HEK293 (cell line): ENCODE results near the gene ITGA11.
A peak's percentile ranks its signal among the peaks of the same experiment; 100 is the strongest.

Experiments used
- CTCF ChIA-PET: fragments of 350-600 bp; formaldehyde crosslinking; extraction: SDS; loops from one replicate; lab custom pipeline; 2021; ENCODE audit warnings: antibody characterized with exemption; lab: Yijun Ruan, JAX
- POLR2A ChIA-PET: fragments of 300-600 bp; formaldehyde crosslinking; extraction: SDS; loops from one replicate; lab custom pipeline; 2020; ENCODE audit warnings: antibody characterized with exemption, inconsistent platforms; lab: Yijun Ruan, JAX
- H3K27ac ChIP-seq: fragments of 200-500 bp; sonication (Bioruptor generic); 2 replicates; pipeline ENCODE4 v1.5.1; 2014; ENCODE audit warnings: low read depth, low read length, control low read depth, inconsistent platforms; ENCODE audit errors: extremely low read depth
- H3K36me3 ChIP-seq, 2 experiments: fragments of 200-500 bp in 1 of 2; sonication (Bioruptor generic) in 1 of 2; 1 replicate in 1 of 2; 2 replicates in 1 of 2; pipeline ENCODE4 v1.5.1; 2014 to 2017; ENCODE audit warnings: inconsistent platforms in 2 of 2, low read length in 2 of 2; ENCODE audit not compliant: control insufficient read depth in 2 of 2, insufficient read depth in 1 of 2
- H3K4me1 ChIP-seq: fragments of 200-500 bp; sonication (Bioruptor generic); 2 replicates; pipeline ENCODE4 v1.5.1; 2014; ENCODE audit warnings: mild to moderate bottlenecking, low read length, inconsistent platforms; ENCODE audit not compliant: control insufficient read depth, insufficient read depth
- H3K4me3 ChIP-seq: 2 replicates; pipeline ENCODE4 v1.5.1; 2011; ENCODE audit warnings: low read depth, mild to moderate bottlenecking, control low read depth, low read length, moderate library complexity
- H3K9me3 ChIP-seq: fragments of 200-500 bp; sonication (Bioruptor generic); 2 replicates; pipeline ENCODE4 v1.5.1; 2014; ENCODE audit warnings: low read depth, low read length, inconsistent platforms; ENCODE audit not compliant: control insufficient read depth, insufficient read depth
- GLIS1 ChIP-seq: fragments of 450-650 bp; formaldehyde crosslinking; IDR thresholded peaks from 2 replicates; pipeline ENCODE4 v1.5.1; 2016; ENCODE audit warnings: missing biosample characterization, missing genetic modification characterization
- KLF10 ChIP-seq: fragments of 450-650 bp; IDR thresholded peaks from 2 replicates; pipeline ENCODE4 v1.5.1; 2018; ENCODE audit warnings: missing biosample characterization, mild to moderate bottlenecking, missing genetic modification characterization
- TCF7L2 ChIP-seq: IDR thresholded peaks from 2 replicates; pipeline ENCODE4 v1.6.1; 2011; ENCODE audit warnings: low read depth, mild to moderate bottlenecking, inconsistent platforms, low read length, moderate library complexity, borderline replicate concordance
- ZFHX2 ChIP-seq: fragments of 450-650 bp; formaldehyde crosslinking; conservative IDR thresholded peaks from 2 replicates; pipeline ENCODE4 v1.5.1; 2016; ENCODE audit warnings: missing biosample characterization, missing genetic modification characterization
- ZFP37 ChIP-seq: fragments of 450-650 bp; formaldehyde crosslinking; IDR thresholded peaks from 2 replicates; pipeline ENCODE4 v1.5.1; 2016; ENCODE audit warnings: missing biosample characterization, missing genetic modification characterization
- ZFP69B ChIP-seq: fragments of 450-650 bp; formaldehyde crosslinking; IDR thresholded peaks from 2 replicates; pipeline ENCODE4 v1.5.1; 2016; ENCODE audit warnings: missing biosample characterization, missing genetic modification characterization
- ZNF202 ChIP-seq: fragments of 450-650 bp; formaldehyde crosslinking; IDR thresholded peaks from 2 replicates; pipeline ENCODE4 v1.5.1; 2016; ENCODE audit warnings: missing biosample characterization, missing genetic modification characterization, borderline replicate concordance
- ZNF266 ChIP-seq: fragments of 450-650 bp; formaldehyde crosslinking; IDR thresholded peaks from 2 replicates; pipeline ENCODE4 v1.5.1; 2016; ENCODE audit warnings: missing biosample characterization, missing genetic modification characterization, low read depth
- ZNF341 ChIP-seq: fragments of 450-650 bp; formaldehyde crosslinking; IDR thresholded peaks from 2 replicates; pipeline ENCODE4; 2016; ENCODE audit warnings: low read depth, missing biosample characterization, missing genetic modification characterization
- ZNF560 ChIP-seq: fragments of 450-650 bp; formaldehyde crosslinking; IDR thresholded peaks from 2 replicates; pipeline ENCODE4 v1.5.1; 2017; ENCODE audit warnings: missing biosample characterization, missing genetic modification characterization, borderline replicate concordance
- ZNF600 ChIP-seq: fragments of 450-650 bp; formaldehyde crosslinking; IDR thresholded peaks from 2 replicates; pipeline ENCODE4 v1.5.1; 2016; ENCODE audit warnings: missing biosample characterization, missing genetic modification characterization
- ZNF768 ChIP-seq: fragments of 450-650 bp; formaldehyde crosslinking; IDR thresholded peaks from 2 replicates; pipeline ENCODE4 v1.5.1; 2018; ENCODE audit warnings: missing biosample characterization, mild to moderate bottlenecking, missing genetic modification characterization
- ZNF792 ChIP-seq: fragments of 450-650 bp; formaldehyde crosslinking; IDR thresholded peaks from 2 replicates; pipeline ENCODE4 v1.5.1; 2016; ENCODE audit warnings: missing biosample characterization, missing genetic modification characterization
- TF ChIP-seq, protein P1 (sequence below): fragments of 450-650 bp; formaldehyde crosslinking; IDR thresholded peaks from 2 replicates; pipeline ENCODE4 v1.5.1; 2016; ENCODE audit warnings: missing biosample characterization, missing genetic modification characterization
- TF ChIP-seq, protein P2 (sequence below): fragments of 450-650 bp; formaldehyde crosslinking; IDR thresholded peaks from 2 replicates; pipeline ENCODE4 v1.5.1; 2016; ENCODE audit warnings: missing biosample characterization, missing genetic modification characterization
- TF ChIP-seq, protein P3 (sequence below): fragments of 450-650 bp; formaldehyde crosslinking; optimal IDR thresholded peaks from 2 replicates; pipeline ENCODE3; 2016; ENCODE audit warnings: missing biosample characterization, mild to moderate bottlenecking, missing genetic modification characterization

ITGA11 gene

DNA sequence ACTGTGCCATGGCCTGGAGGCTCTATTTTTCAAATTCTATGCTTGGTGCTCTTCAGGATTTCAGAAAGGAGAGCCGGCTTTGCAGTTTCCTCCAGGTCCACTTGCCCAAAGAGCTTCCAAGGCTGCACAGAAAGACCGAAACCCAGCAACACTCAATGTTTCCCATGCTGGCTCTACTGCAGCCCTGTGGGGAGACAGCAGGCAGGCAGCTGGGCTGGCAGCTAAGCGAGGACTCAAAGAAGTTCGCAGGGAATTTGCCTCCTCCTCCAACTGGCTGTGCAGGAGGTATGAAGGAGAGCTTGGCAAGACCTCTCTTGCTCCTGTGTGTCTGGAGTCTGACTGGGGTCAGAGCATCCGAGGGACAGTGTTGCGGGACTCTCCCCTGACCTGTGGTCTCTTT, 17.4 kb upstream of the ITGA11 start (continued):
- TF ChIP-seq, protein P1, sequence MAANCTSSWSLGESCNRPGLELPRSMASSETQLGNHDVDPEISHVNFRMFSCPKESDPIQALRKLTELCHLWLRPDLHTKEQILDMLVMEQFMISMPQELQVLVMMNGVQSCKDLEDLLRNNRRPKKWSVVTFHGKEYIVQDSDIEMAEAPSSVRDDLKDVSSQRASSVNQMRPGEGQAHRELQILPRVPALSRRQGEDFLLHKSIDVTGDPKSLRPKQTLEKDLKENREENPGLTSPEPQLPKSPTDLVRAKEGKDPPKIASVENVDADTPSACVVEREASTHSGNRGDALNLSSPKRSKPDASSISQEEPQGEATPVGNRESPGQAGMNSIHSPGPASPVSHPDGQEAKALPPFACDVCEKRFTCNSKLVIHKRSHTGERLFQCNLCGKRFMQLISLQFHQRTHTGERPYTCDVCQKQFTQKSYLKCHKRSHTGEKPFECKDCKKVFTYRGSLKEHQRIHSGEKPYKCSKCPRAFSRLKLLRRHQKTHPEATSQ (tag by site-specific recombination), result no peak
- TF ChIP-seq, protein P2, sequence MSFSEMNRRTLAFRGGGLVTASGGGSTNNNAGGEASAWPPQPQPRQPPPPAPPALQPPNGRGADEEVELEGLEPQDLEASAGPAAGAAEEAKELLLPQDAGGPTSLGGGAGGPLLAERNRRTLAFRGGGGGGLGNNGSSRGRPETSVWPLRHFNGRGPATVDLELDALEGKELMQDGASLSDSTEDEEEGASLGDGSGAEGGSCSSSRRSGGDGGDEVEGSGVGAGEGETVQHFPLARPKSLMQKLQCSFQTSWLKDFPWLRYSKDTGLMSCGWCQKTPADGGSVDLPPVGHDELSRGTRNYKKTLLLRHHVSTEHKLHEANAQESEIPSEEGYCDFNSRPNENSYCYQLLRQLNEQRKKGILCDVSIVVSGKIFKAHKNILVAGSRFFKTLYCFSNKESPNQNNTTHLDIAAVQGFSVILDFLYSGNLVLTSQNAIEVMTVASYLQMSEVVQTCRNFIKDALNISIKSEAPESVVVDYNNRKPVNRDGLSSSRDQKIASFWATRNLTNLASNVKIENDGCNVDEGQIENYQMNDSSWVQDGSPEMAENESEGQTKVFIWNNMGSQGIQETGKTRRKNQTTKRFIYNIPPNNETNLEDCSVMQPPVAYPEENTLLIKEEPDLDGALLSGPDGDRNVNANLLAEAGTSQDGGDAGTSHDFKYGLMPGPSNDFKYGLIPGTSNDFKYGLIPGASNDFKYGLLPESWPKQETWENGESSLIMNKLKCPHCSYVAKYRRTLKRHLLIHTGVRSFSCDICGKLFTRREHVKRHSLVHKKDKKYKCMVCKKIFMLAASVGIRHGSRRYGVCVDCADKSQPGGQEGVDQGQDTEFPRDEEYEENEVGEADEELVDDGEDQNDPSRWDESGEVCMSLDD, result no peak
- TF ChIP-seq ZNF768 (no peak), KLF10 (tag by site-specific recombination) (no peak), TCF7L2 (no peak)

DNA sequence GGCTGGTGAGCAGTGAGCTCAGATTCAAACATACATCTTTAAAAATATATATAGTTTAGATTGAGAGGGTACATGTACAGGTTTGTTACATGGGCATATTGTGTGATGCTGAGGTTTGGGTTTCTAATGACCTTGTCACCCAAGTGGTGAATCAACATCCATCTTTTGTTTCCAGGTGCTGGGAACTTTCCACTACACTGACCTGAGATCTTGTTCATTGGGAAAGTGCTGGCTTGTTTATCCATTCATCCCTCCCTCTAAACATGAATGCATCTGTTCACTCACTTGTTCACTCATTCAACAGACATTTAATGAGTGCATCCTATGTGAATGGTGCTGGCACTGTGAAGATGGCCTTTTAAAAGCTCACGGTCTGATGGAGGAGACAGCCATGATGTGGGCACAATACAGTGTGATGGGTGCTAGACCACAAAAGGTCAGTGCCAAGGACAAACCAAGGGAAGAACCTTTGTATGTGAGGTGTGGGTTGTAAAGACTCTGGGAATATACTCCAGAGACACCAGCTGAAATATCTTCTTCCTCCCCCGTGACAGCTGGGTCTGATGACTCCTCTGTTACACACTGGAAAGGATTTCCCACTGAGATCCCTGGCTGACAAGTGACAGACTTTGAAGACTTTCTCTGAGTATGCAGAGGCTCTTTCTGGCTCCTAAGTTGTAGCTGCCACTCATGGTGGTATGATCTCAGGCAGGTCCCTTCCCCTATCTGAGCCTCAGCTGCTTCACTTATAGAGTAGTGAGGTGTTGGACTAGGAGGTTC, 16.2 kb upstream of the ITGA11 start:
- H3K36me3 ChIP-seq, result no peaks in the 10 kb centered on the region
- ChIA-PET POLR2A (no interaction called here), CTCF (no interaction called here)
- H3K4me3 ChIP-seq, result no peak overlapping the region
- no peak overlapping the region for H3K27ac ChIP-seq
- H3K9me3 ChIP-seq, result no peaks in the 10 kb centered on the region
- TF ChIP-seq ZFP69B (tag by site-specific recombination) (no peak), ZNF202 (tag by site-specific recombination) (no peak), ZNF341 (tag by site-specific recombination) (no peak), ZFP37 (tag by site-specific recombination) (no peak), ZNF792 (tag by site-specific recombination) (no peak), ZNF560 (tag by site-specific recombination) (no peak), ZFHX2 (tag by site-specific recombination) (no peak)
- TF ChIP-seq, protein P3, sequence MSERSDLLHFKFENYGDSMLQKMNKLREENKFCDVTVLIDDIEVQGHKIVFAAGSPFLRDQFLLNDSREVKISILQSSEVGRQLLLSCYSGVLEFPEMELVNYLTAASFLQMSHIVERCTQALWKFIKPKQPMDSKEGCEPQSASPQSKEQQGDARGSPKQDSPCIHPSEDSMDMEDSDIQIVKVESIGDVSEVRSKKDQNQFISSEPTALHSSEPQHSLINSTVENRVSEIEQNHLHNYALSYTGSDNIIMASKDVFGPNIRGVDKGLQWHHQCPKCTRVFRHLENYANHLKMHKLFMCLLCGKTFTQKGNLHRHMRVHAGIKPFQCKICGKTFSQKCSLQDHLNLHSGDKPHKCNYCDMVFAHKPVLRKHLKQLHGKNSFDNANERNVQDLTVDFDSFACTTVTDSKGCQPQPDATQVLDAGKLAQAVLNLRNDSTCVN (tag by site-specific recombination), result no peak
- no peaks in the 10 kb centered on the region for H3K4me1 ChIP-seq

DNA sequence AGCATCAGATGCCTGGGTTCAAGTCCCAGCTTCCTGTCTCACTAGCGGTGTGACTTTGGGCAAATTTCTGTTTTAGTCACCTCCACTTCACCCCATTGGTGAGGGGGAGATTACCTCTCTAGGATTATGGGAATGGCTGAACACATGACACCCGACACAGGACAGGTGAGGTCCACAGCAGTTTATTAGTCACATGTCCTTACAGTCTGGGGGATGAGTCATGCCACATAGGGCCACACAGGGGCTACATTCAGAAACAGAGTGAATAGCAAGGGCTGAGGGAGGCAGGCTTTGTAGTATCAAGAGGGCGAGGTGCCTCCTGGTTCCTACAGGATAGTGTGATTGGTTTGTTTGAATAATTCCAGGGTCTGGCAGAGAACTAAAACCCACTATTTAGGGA, 15.2 kb upstream of the ITGA11 start:
- Histone ChIP-seq H3K27ac (no peak overlapping the region), H3K4me1 (no peaks in the 10 kb centered on the region), H3K9me3 (no peaks in the 10 kb centered on the region), H3K36me3 (no peaks in the 10 kb centered on the region), H3K4me3 (no peak overlapping the region)
- POLR2A ChIA-PET, result no interaction called here
- TF ChIP-seq ZNF600 (no peak), ZNF266 (tag by site-specific recombination) (peak; percentile 76), GLIS1 (tag by site-specific recombination) (peak; percentile 42; the same call in 1 of the 2 replicates)
- CTCF ChIA-PET, result no interaction called here
